Measurements from ENCODE around the gene SMCO2. TPM values are rescaled to one million over a fixed set of nuclear protein-coding genes. Genes with fewer than 3 reads are reported as not detected.

The SMCO2 gene
- total RNA-seq, 2 experiments from 2014 or later = not detected

GRCh38 chr12:27455589-27455988, 9.1 kb downstream of the SMCO2 start:
- no peak overlapping the region for H2AFZ ChIP-seq (ENCODE audit: low read length)
- H3K27ac ChIP-seq (ENCODE audit: low read depth, low read length, poor library complexity, severe bottlenecking) = no peak overlapping the region
- H3K79me2 ChIP-seq (ENCODE audit: insufficient read depth, low read depth, low read length) = no peaks in the 10 kb centered on the region
- H3K4me1 ChIP-seq (ENCODE audit: insufficient read depth, low read length, poor library complexity, severe bottlenecking) = no peaks in the 10 kb centered on the region
- ChIA-PET POLR2A (interaction anchor here (1.0 kb wide), 1 partner anchor 16 kb away, joined by 3 read pairs; no protein-coding TSS in a partner anchor), CTCF (ENCODE audit: unreplicated experiment) (no interaction called here)
- no peaks in the 10 kb centered on the region for H3K36me3 ChIP-seq (ENCODE audit: insufficient read depth, low read length)
- H3K9me2 ChIP-seq (ENCODE audit: insufficient read depth, low read length) = no peaks in the 10 kb centered on the region
- H3K9me3 ChIP-seq (ENCODE audit: low read length) = no peaks in the 10 kb centered on the region
- H3K4me3 ChIP-seq (ENCODE audit: low read depth, low read length, poor library complexity, severe bottlenecking) = no peak overlapping the region
- H4K20me1 ChIP-seq (ENCODE audit: insufficient read depth, low read length) = no peaks in the 10 kb centered on the region
- intact Hi-C loops (cut with micrococcal nuclease; ENCODE audit: unreplicated experiment) = no loop called here
- TF ChIP-seq CTCF (conservative IDR thresholded peaks at IDR 0.05; ENCODE audit: low read length) (no peak), EZH2phosphoT487 (IDR thresholded peaks at IDR 0.05; ENCODE audit: borderline replicate concordance, low read depth, low read length) (no peak)
- no peak overlapping the region for H3K4me2 ChIP-seq (ENCODE audit: low read length)
- no TSS peak for BruUV-seq (replicated peaks)
- DNase-seq (ENCODE audit: low spot score) = no peak

- Histone ChIP-seq H3K4me2 (ENCODE audit: low read length) (no peak overlapping the region), H3K9me2 (ENCODE audit: insufficient read depth, low read length) (no peaks in the 10 kb centered on the region), H3K79me2 (ENCODE audit: insufficient read depth, low read depth, low read length) (no peaks in the 10 kb centered on the region), H3K4me3 (ENCODE audit: low read depth, low read length, poor library complexity, severe bottlenecking) (no peak overlapping the region), H2AFZ (ENCODE audit: low read length) (no peak overlapping the region), H3K36me3 (ENCODE audit: insufficient read depth, low read length) (no peaks in the 10 kb centered on the region), H3K9me3 (ENCODE audit: low read length) (no peaks in the 10 kb centered on the region), H3K27ac (ENCODE audit: low read depth, low read length, poor library complexity, severe bottlenecking) (no peak overlapping the region), H3K4me1 (ENCODE audit: insufficient read depth, low read length, poor library complexity, severe bottlenecking) (no peaks in the 10 kb centered on the region), H4K20me1 (ENCODE audit: insufficient read depth, low read length) (no peaks in the 10 kb centered on the region)
- CTCF ChIA-PET (ENCODE audit: unreplicated experiment) = no interaction called here
- POLR2A ChIA-PET = no interaction called here
- DNase-seq (ENCODE audit: low spot score) = no peak
- TF ChIP-seq CTCF (conservative IDR thresholded peaks at IDR 0.05; ENCODE audit: low read length) (no peak), EZH2phosphoT487 (IDR thresholded peaks at IDR 0.05; ENCODE audit: borderline replicate concordance, low read depth, low read length) (no peak)
- intact Hi-C loops (cut with micrococcal nuclease; ENCODE audit: unreplicated experiment) = no loop called here
- BruUV-seq (replicated peaks) = no TSS peak
These were observed 10.1 kb downstream of the SMCO2 start for GRCh38 chr12:27456618-27457017.

GRCh38 chr12:27460471-27460978, 14.0 kb downstream of the SMCO2 start:
- POLR2A ChIA-PET = interaction anchor here (0.6 kb wide), 1 partner anchor 659 kb away, joined by 4 read pairs; no protein-coding TSS in a partner anchor
- no peak overlapping the region for H3K27ac ChIP-seq (ENCODE audit: low read depth, low read length, poor library complexity, severe bottlenecking)
- intact Hi-C loops (cut with micrococcal nuclease; ENCODE audit: unreplicated experiment) = no loop called here
- CTCF ChIA-PET (ENCODE audit: unreplicated experiment) = no interaction called here
- TF ChIP-seq EZH2phosphoT487 (IDR thresholded peaks at IDR 0.05; ENCODE audit: borderline replicate concordance, low read depth, low read length) (no peak), CTCF (conservative IDR thresholded peaks at IDR 0.05; ENCODE audit: low read length) (no peak)
- no peak overlapping the region for H2AFZ ChIP-seq (ENCODE audit: low read length)
- H3K4me2 ChIP-seq (ENCODE audit: low read length) = no peak overlapping the region
- no peaks in the 10 kb centered on the region for H3K9me3 ChIP-seq (ENCODE audit: low read length)
- no peak for DNase-seq (ENCODE audit: low spot score)
- H3K4me3 ChIP-seq (ENCODE audit: low read depth, low read length, poor library complexity, severe bottlenecking) = no peak overlapping the region
- no peaks in the 10 kb centered on the region for H4K20me1 ChIP-seq (ENCODE audit: insufficient read depth, low read length)
- H3K79me2 ChIP-seq (ENCODE audit: insufficient read depth, low read depth, low read length) = no peaks in the 10 kb centered on the region
- H3K9me2 ChIP-seq (ENCODE audit: insufficient read depth, low read length) = no peaks in the 10 kb centered on the region
- BruUV-seq (replicated peaks) = no TSS peak
- no peaks in the 10 kb centered on the region for H3K36me3 ChIP-seq (ENCODE audit: insufficient read depth, low read length)
- H3K4me1 ChIP-seq (ENCODE audit: insufficient read depth, low read length, poor library complexity, severe bottlenecking) = no peaks in the 10 kb centered on the region
